ENCODE measurements around the gene ADARB2. TPM values are rescaled to one million over a fixed set of nuclear protein-coding genes. Genes with fewer than 3 reads are reported as not detected.

The ADARB2 gene
- total and polyA plus RNA-seq, 10 of the 15 experiments (the other 5 are each of a cell fraction or from before 2014, with no cell fraction given), result 0.02 to 4.1 (median 0.76) TPM

DNA sequence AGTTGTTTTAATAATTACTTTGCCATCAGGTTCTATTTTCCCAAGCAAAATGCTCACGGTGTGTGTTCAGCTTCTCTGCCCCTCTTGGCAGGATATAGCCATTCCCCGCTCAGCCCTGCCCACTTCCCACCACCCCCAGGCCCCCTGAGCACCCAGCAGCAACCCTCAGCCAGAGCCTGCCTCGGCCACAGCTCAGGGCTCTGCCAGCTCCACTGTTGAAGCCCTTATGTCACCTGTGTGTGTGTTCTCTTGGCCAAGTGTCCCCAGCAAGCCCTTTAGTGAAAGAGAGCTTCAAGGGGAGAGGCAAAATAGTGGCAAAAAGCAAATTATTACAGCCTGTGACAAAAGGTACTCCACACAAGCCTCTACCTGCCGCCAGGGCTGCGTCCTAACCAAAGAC is 275.3 kb downstream of the ADARB2 start:
- Histone ChIP-seq H3K9me3 (replicated peaks; ENCODE audit: control insufficient read depth, insufficient read depth, low read length) (no peaks in the 10 kb centered on the region), H3K9ac (ENCODE audit: control insufficient read depth, insufficient read depth, low read length) (no peak overlapping the region), H3K4me1 (ENCODE audit: control insufficient read depth, insufficient read depth, low read length) (no peaks in the 10 kb centered on the region; the same call in 1 of the 2 replicates), H3K79me2 (ENCODE audit: control insufficient read depth, insufficient read depth, low read length) (no peaks in the 10 kb centered on the region), H3K27ac (ENCODE audit: control insufficient read depth, insufficient read depth) (no peak overlapping the region), H2AFZ (ENCODE audit: control insufficient read depth, low read depth, low read length) (no peak overlapping the region), H3K4me3 (no peak overlapping the region), H3K27me3 (replicated peaks in 1 of 2; ENCODE audit: control insufficient read depth in 2 of 2, insufficient read depth in 2 of 2, low read length in 1 of 2) (no peaks in the 10 kb centered on the region), H3K36me3 (ENCODE audit: control insufficient read depth in 2 of 2, insufficient read depth in 2 of 2, low read length in 1 of 2) (no peaks in the 10 kb centered on the region), H4K20me1 (ENCODE audit: control insufficient read depth, insufficient read depth) (no peaks in the 10 kb centered on the region), H3K4me2 (ENCODE audit: control insufficient read depth, insufficient read depth) (no peak overlapping the region)
- DNase-seq (ENCODE audit: low read depth, low spot score) (no peak), ATAC-seq (no peak), FAIRE-seq (no peak)
- no TSS peak for BruUV-seq (replicated peaks)
- in situ Hi-C loops (cut with MboI), result no loop called here
- RAD21 ChIA-PET (ENCODE audit: unreplicated experiment), result no interaction called here
- TF ChIP-seq SKIL (IDR thresholded peaks at IDR 0.05; ENCODE audit: low read depth, poor library complexity, severe bottlenecking) (no peak), ASH2L (IDR thresholded peaks at IDR 0.05; ENCODE audit: borderline replicate concordance, low read depth) (no peak), ZNF274 (IDR thresholded peaks at IDR 0.05; ENCODE audit: insufficient read depth, insufficient read length) (no peak), RUNX3 (IDR thresholded peaks at IDR 0.05; ENCODE audit: low read length) (no peak), BRCA1 (IDR thresholded peaks at IDR 0.05; ENCODE audit: low read depth, low read length) (no peak), MEF2B (IDR thresholded peaks at IDR 0.05; ENCODE audit: partially characterized antibody, poor library complexity, severe bottlenecking) (no peak), NFXL1 (IDR thresholded peaks at IDR 0.05; ENCODE audit: borderline replicate concordance) (no peak), ZNF24 (IDR thresholded peaks at IDR 0.05) (no peak), ZNF217 (IDR thresholded peaks at IDR 0.05) (no peak), SIX5 (IDR thresholded peaks at IDR 0.05; ENCODE audit: low read depth, low read length, severe bottlenecking) (no peak), TBL1XR1 (IDR thresholded peaks at IDR 0.05; ENCODE audit: low read depth, low read length) (no peak)
- TF ChIP-seq, protein P1, sequence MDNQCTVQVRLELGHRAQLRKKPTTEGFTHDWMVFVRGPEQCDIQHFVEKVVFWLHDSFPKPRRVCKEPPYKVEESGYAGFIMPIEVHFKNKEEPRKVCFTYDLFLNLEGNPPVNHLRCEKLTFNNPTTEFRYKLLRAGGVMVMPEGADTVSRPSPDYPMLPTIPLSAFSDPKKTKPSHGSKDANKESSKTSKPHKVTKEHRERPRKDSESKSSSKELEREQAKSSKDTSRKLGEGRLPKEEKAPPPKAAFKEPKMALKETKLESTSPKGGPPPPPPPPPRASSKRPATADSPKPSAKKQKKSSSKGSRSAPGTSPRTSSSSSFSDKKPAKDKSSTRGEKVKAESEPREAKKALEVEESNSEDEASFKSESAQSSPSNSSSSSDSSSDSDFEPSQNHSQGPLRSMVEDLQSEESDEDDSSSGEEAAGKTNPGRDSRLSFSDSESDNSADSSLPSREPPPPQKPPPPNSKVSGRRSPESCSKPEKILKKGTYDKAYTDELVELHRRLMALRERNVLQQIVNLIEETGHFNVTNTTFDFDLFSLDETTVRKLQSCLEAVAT (IDR thresholded peaks at IDR 0.05), result no peak
- TF ChIP-seq, protein P2, sequence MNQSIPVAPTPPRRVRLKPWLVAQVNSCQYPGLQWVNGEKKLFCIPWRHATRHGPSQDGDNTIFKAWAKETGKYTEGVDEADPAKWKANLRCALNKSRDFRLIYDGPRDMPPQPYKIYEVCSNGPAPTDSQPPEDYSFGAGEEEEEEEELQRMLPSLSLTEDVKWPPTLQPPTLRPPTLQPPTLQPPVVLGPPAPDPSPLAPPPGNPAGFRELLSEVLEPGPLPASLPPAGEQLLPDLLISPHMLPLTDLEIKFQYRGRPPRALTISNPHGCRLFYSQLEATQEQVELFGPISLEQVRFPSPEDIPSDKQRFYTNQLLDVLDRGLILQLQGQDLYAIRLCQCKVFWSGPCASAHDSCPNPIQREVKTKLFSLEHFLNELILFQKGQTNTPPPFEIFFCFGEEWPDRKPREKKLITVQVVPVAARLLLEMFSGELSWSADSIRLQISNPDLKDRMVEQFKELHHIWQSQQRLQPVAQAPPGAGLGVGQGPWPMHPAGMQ (IDR thresholded peaks at IDR 0.05; ENCODE audit: borderline replicate concordance), result no peak
- CTCF ChIA-PET, result interaction anchor here (0.8 to 0.9 kb wide), 2 partner anchors 41 to 42 kb away, joined by 3 read pairs; no protein-coding TSS in a partner anchor
- POLR2A ChIA-PET, result interaction anchor here (0.6 kb wide), 1 partner anchor 278 kb away, joined by 5 read pairs; no protein-coding TSS in a partner anchor
- 38% methylated on average over 5 of the region's 5 CpGs for WGBS (ENCODE audit: insufficient coverage, insufficient replicate concordance, low lambda C conversion rate, missing lambda C conversion rate)
- SMC1A ChIA-PET (ENCODE audit: uncharacterized antibody, unreplicated experiment), result interaction anchor here (1.8 kb wide), 1 partner anchor 8 kb away, joined by 6 read pairs; no protein-coding TSS in a partner anchor
- intact Hi-C loops (cut with micrococcal nuclease; ENCODE audit: unreplicated experiment), result no loop called here

Data from GM12878 (cell line).